Activated CD8-positive, alpha-beta memory T cell treated with anti-CD3 and anti-CD28 coated beads, Interleukin-2, amount 50 U/mL, for 24 hours (primary cell): ENCODE data around the gene C9orf72.
"Not testable (repeated sequence)": the region's sequence is repeated elsewhere in the genome, so short reads cannot be mapped to it uniquely, and the experiment has no call there.

ENCODE experiments used
- DNase-seq: peaks from one replicate; pipeline ENCODE4 v3.0.0-alpha.2; 2020; ENCODE audit errors: extremely low read depth

Gene C9orf72

DNA sequence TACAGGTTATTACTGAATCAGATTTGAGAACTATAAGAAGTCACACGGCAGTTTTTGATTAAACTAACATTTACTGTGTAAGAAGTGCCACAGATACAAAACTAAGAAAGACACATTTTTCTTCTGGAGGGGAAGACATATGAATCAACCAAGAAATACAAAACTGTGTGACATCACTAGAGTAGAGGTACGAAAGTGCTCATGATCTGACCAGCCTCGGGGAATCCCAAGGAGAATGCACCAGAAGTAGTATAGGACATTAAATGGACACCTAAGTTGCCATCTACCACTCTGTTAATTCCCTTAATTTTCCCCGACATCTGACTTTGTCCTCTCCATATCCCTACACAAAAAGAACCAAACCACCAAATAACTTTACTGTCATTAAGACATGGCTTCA is 54.5 kb downstream of the C9orf72 start:
- no peak for DNase-seq

DNA sequence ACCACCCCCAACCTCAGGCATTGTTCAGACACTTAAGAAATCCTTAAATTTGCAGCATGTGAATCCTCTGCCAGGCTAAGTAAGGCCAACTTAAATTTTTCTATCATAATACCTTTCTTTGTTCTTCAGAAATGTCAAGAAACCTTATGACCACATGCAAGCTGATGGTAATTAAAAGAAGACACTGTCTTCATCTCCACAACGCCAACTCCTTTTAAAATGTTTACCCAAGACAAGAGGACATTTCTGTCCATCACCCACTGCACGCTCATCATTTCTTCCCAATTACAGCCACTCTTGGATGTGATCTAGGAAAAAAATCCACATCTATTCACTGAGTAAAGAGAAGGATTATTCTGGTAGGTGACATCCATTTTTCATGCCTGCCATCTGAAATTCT is 55.3 kb downstream of the C9orf72 start:
- no peak for DNase-seq

DNA sequence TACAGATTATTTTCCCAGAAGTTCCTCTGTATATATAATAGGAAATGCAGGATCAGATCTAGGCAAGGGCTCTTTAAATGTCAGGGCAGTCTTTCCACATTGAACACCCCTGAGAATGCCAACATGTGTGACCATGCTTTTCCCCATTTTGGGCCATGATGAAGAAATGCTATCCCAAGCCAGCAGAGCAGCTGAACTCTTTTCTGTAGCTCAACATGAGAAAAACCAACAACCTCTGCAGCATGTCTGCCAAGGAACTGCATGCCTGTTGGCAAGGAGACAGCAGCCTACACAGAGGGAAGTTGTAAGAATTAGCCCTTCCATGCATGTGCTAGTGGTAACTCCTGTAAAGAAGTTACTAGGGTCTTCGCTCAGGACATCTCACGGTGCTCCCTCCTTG is 58.7 kb downstream of the C9orf72 start:
- DNase-seq, result no peak

DNA sequence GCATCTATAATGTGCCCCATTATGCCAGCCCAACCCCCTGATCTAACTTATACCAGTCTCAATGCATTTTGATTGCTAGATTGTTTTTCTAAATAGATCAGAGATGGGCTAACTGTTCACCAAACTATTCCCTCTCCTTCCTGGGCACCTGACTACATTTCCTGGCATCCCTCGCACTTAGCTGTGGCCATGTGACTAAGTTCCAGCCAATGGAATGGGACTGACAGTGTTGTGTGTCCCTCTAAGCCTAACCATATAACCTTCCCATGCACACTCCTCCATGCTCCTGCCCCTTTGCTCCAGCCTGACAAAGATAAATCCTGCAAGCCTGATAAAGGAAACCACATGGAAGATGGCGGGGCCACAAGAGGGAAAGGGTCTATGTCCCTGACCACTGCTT is 61.5 kb downstream of the C9orf72 start:
- DNase-seq, result no peak

DNA sequence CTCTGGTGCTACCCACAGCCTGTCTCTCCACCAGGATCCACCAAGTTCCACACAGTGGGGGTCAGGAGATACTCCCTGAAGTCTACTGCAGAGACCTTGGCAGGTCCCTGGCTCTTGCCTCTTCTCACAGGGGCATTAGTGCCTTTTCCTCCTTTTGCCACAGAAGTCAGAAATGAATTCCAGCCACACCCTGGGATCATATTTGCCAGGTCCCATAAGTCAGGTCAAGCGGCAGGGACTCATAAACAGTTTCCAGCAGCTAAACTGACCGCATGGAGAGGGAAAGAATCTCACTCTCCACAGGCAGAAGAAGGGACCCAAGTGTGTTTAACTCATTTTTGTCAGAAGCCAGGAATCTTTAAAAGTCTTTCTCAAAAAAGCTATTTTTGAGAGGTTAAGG is 62.5 kb downstream of the C9orf72 start:
- no peak for DNase-seq

DNA sequence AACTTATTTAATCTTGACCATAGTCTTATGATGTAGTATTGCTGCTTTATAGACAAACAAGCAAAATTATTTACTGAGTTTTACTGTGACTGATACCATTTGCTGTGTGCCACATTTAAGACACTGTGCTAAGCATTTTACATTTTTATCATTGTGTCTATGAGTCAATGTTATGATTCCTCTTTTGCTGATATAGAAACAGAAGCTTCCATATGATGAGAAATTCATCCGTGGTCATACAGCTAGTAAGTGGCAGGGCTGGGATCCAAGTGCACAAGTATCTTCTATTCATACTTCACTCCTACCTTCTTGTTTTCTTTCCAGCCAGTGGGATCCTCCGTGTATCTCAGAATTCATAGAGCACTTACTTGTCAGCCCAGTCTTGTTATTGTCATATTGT is 66.3 kb downstream of the C9orf72 start:
- DNase-seq, result no peak

DNA sequence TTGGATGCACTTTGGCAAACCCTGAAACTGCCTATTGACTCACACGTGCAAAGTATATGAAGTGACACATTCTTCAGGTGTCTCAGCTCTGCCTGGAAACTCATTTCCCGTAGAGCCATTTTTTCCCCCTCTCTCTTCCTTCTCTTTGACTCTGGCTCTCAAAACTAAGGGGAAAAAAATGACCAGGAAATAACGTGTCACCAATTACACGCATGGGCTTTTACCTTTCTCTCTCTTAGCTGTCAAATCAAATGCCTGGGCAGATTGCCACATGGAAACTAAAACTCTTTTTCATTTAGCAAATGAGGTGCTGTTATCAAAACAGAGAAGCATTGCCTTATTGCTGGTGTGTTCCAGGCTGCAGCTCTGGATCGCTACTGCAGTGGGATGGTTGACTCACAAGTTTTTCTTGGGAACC is 67.5 kb downstream of the C9orf72 start:
- DNase-seq, result no peak

DNA sequence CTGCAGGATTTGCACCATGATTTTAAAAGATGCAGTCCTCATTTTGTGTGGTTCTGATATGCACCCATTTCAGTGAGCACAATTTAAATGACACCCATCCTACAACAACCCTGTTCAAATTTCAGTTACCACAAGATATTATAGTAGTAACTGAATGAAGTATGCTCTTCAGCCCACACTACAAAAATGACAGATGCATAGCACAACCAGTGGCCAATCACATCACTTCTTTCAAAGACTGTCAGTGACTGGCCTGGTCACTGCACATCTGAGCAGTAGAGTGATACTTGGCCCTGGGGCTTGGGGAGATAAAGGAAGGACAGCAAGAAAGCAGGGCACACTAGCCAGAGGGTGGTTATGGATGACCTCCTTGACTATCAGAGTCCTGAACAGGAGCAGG is 69.0 kb downstream of the C9orf72 start:
- no peak for DNase-seq

DNA sequence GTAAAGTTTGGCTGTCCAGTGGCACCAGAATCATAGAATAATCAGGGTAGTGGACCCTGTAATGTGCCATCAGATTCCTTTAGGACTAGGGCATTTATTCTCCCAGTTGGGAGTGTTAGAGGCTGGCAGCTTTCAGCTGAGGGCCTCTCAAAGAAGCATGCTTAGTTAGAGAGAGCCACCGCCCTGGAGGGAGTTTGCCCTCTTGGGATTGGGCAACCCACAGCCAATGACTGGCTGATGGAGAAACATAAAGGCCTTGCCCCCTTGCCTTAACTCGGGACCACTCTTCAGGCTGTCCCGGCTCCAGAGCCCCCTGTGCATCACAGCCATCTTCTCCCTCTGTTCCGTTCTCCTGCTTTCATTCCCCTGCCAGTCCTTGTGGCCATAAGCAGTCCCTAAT is 69.7 kb downstream of the C9orf72 start:
- DNase-seq, result no peak

DNA sequence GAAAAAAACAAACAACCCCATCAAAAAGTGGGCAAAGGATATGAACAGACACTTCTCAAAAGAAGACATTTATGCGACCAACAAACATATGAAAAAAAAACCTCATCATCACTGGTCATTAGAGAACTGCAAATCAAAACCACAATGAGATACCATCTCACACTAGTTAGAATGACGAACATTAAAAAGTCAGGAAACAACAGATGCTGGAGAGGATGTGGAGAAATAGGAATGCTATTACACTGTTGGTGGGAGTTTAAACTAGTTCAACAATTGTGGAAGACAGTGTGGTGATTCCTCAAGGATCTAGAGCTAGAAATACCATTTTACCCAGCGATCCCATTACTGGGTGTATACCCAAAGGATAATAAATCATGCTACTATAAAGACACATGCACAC is 72.4 kb downstream of the C9orf72 start:
- not testable (repeated sequence) for DNase-seq

DNA sequence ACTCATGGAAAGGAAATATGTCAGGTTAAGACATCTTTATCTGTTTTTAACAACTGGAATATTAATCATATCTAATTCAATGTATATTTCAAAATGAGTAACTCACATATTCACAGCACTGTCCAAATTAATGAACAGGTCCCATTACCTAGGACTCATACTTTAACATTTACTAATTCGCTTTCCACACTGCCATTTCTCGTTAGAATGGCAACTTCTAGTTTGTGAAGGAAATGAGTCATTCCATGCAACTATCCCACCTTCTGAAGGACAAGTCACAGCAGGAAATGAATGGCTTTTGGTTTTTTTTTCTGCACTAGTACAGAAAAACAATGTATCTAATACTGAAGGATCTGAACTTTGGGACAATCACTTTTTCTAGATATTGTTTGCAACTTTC is 73.8 kb downstream of the C9orf72 start:
- DNase-seq, result no peak

DNA sequence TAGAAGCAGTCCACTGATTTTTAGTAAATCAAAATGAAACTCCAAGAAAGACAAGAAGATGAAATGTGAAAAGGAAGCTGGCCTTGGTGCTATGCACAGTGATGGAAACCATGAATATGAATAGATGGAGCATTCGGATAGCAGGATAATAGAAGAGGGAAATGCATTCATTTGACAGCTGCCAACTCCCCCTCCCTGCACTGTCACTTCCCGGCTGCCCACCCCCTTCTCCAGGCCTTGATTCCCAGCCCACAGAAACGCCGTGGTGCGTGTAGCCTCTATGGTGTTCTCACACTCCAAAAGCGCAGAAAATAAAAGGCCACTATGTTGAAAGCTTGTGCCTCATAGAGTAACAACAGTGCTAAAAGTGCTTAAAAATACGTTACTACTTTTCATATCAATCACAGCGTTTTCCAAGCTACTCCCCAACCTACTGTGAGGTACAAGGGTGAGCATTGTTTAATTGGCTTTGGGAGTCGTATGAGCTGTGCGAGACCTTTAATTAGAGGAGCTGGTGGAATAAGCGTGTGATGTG is 75.3 kb downstream of the C9orf72 start:
- no peak for DNase-seq
